Sigmoid colon (tissue), 4 donors: ENCODE results near the gene BMX.

ENCODE experiments used
- CTCF ChIP-seq, 4 experiments: fragments of 450-650 bp in 3 of 4; fragments of 200-600 bp in 1 of 4; IDR thresholded peaks; one replicate each; pipeline ENCODE4 v1.5.1; 2016 to 2019; ENCODE audit warnings: antibody characterized with exemption in 4 of 4, mild to moderate bottlenecking in 3 of 4, moderate library complexity in 2 of 4
- EP300 ChIP-seq, 4 donors: sonication (generic); formaldehyde crosslinking; IDR thresholded peaks; one replicate each; pipeline ENCODE4 v1.6.1; 2017; ENCODE audit warnings: antibody characterized with exemption in 4 of 4
- POLR2A ChIP-seq, 2 donors: fragments of 450-650 bp; IDR thresholded peaks; one replicate each; pipeline ENCODE4 v1.6.1; 2016; ENCODE audit warnings: antibody characterized with exemption in 2 of 2, mild to moderate bottlenecking in 2 of 2, moderate library complexity in 2 of 2

GRCh38 chrX:15495801-15496200 lies 4.8 kb upstream of the BMX start:
- TF ChIP-seq CTCF (IDR thresholded peaks at IDR 0.05) (no peak), EP300 (IDR thresholded peaks at IDR 0.05) (no peak), POLR2A (IDR thresholded peaks at IDR 0.05) (no peak)
